Gastroesophageal sphincter (tissue), 3 donors: Measurements from ENCODE around the gene WFDC9.

Experiments
- CTCF ChIP-seq, 4 experiments: fragments of 200-600 bp in 2 of 4; fragments of 450-650 bp in 2 of 4; sonication (generic) in 1 of 4; IDR thresholded peaks; one replicate each; pipeline ENCODE4 v1.5.1; 2017 to 2019; ENCODE audit warnings: antibody characterized with exemption in 4 of 4, mild to moderate bottlenecking in 2 of 4, moderate library complexity in 2 of 4
- EP300 ChIP-seq: sonication (generic); formaldehyde crosslinking; IDR thresholded peaks from one replicate; pipeline ENCODE4 v1.6.1; 2017; ENCODE audit warnings: antibody characterized with exemption, mild to moderate bottlenecking
- POLR2A ChIP-seq, 2 donors: fragments of 450-650 bp; IDR thresholded peaks; one replicate each; pipeline ENCODE4 v1.6.1; 2017; ENCODE audit warnings: antibody characterized with exemption in 2 of 2, mild to moderate bottlenecking in 2 of 2, moderate library complexity in 1 of 2

- no peak for TF ChIP-seq CTCF (IDR thresholded peaks at IDR 0.05)
- TF ChIP-seq POLR2A (IDR thresholded peaks at IDR 0.05) = no peak
- TF ChIP-seq EP300 = no peak
Measured at GRCh38 chr20:45576995-45577394, 54.1 kb downstream of the WFDC9 start.
